GM12801 (cell line): Measurements from ENCODE around the gene CAPN2.

Experiments
- CTCF ChIP-seq: IDR thresholded peaks from one replicate; pipeline ENCODE4 v1.5.1; 2011; ENCODE audit warnings: control low read depth; ENCODE audit not compliant: insufficient read length; ENCODE audit errors: extremely low read depth

CAPN2 gene

GRCh38 chr1:223670458-223671159 lies 41.7 kb upstream of the CAPN2 start:
- no peak for TF ChIP-seq CTCF

GRCh38 chr1:223674119-223674890 lies 38.0 kb upstream of the CAPN2 start:
- no peak for TF ChIP-seq CTCF

- no peak for TF ChIP-seq CTCF
Measured at GRCh38 chr1:223678841-223679240, 33.5 kb upstream of the CAPN2 start.

- no peak for TF ChIP-seq CTCF
Measured at GRCh38 chr1:223680188-223680587, 32.2 kb upstream of the CAPN2 start.

GRCh38 chr1:223682502-223682901 lies 29.8 kb upstream of the CAPN2 start:
- no peak for TF ChIP-seq CTCF

- TF ChIP-seq CTCF = no peak
Measured at GRCh38 chr1:223683586-223684487, 28.5 kb upstream of the CAPN2 start.

- no peak for TF ChIP-seq CTCF
Measured at GRCh38 chr1:223684488-223684792, 27.9 kb upstream of the CAPN2 start.
